NCI-H2196 (cell line): ENCODE data around the gene KDM6B.
A peak's percentile ranks its signal among the peaks of the same experiment; 100 is the strongest.
"Not testable (repeated sequence)": the region's sequence is repeated elsewhere in the genome, so short reads cannot be mapped to it uniquely, and the experiment has no call there.

Experiments
- DNase-seq: peaks from one replicate; lab custom pipeline; 2025; ENCODE audit not compliant: unreplicated experiment; lab: John Stamatoyannopoulos, UW

Gene KDM6B

GRCh38 chr17:7851438-7852261, 17.6 kb downstream of the KDM6B start:
- peak; percentile 84 for DNase-seq

DNA sequence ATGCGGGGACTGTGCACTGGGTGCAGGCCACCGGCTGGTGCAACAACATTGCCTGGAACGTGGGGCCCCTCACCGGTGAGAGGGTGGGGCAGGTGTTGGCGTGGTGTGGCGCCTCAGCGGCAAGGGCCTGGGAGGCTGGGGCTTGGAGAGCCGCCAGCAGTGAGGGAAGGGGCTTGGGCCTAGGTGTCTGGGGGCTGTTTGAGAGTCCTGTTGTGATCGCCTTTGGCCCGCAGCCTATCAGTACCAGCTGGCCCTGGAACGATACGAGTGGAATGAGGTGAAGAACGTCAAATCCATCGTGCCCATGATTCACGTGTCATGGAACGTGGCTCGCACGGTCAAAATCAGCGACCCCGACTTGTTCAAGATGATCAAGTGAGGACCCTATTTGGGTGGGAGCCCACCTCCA, 18.2 kb downstream of the KDM6B start:
- no peak for DNase-seq

GRCh38 chr17:7852919-7853690, 19.1 kb downstream of the KDM6B start:
- DNase-seq, result no peak

DNA sequence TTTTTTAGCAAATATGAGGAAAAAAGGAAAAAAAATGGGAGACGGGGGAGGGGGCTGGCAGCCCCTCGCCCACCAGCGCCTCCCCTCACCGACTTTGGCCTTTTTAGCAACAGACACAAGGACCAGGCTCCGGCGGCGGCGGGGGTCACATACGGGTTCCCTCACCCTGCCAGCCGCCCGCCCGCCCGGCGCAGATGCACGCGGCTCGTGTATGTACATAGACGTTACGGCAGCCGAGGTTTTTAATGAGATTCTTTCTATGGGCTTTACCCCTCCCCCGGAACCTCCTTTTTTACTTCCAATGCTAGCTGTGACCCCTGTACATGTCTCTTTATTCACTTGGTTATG, 19.6 kb downstream of the KDM6B start:
- no peak for DNase-seq

GRCh38 chr17:7854078-7854777, 20.2 kb downstream of the KDM6B start:
- no peak for DNase-seq

- DNase-seq, result no peak
Observed at GRCh38 chr17:7854851-7855659, 21.0 kb downstream of the KDM6B start, which contains the start of gene TMEM88. TSS of gene TMEM88 (plus strand) at chr17:7855066. CDS start at chr17:7855075, 9 bp downstream.

DNA sequence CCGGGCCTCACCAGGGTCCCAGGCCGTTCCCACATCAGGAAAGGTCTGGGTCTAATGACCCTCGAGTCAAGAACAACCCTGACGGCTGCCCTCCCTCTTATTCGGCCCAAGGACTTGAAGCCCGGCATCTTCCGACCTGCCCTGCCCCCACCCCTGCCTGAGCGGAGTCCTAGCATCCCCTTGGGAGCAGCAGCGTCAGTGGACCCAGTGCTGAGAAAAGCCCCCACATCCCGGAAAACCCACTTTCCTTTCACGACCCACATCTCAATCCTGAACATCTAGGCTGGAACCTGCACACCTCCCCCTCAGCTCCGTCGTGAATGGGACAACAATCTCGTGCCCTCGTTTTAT, 21.6 kb downstream of the KDM6B start:
- no peak for DNase-seq

DNA sequence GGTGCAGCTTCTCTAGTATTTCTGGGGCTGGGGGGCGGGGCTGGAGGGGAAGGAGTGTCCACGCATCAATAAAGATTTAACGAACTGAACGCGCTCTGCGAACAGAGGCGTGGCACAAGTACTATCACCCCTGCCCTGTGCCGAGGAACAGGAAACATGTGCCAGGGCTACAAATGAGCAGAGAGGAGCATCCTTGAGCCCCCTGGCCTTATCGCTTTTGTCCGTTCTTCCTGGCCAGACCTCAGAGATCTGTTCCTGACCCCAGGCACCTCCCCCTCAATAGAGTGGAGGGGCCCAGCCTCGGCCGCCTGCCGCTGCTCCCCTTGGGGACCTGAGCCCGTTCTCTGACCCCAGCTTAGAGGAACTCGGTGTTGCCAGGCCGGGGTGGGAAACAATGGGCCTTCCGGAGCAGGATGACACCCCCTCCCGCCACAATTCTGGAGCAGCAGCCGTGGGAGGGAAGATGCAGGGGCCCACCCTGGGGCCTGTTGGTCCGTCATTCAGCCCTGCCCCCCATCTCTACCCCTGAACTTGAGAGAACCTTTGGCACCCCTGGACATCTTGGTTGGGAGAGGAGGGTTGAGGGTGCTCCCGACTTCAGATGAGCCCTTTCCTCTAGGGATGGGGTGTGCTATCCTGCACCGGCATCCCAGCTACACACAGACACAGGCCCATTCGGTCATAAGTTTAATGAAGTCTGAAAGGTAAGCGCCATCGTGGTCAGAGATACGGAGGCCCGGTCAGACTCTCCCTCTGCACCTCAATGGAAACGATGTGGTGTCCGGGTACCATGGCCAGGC, 22.2 kb downstream of the KDM6B start:
- DNase-seq, result no peak

GRCh38 chr17:7856811-7857712, 23.0 kb downstream of the KDM6B start, which contains the start of gene NAA38:
TSS of gene NAA38 (minus strand) at chr17:7857559. CDS start at chr17:7857463, 96 bp downstream.
- peak; percentile 92 for DNase-seq

- peak; percentile 74 for DNase-seq
Observed at GRCh38 chr17:7857713-7858521, 23.9 kb downstream of the KDM6B start, which contains the start of gene CYB5D1. TSS of gene CYB5D1 (plus strand) at chr17:7858003. CDS start at chr17:7858135, 132 bp downstream.

DNA sequence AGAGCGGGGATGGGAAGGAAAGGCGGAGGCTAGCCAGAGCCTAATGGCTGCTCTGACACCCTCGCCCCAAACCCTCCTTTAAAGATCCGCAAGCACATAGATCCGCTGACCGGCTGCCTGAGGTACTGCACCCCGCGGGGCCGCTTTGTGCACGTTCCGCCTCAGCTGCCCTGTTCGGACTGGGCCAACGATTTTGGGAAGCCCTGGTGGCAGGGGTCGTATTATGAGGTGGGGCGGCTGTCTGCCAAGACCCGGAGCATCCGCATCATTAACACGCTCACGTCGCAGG, 24.4 kb downstream of the KDM6B start:
- DNase-seq, result peak; percentile 9

GRCh38 chr17:7859028-7859427, 25.0 kb downstream of the KDM6B start:
- no peak for DNase-seq

DNA sequence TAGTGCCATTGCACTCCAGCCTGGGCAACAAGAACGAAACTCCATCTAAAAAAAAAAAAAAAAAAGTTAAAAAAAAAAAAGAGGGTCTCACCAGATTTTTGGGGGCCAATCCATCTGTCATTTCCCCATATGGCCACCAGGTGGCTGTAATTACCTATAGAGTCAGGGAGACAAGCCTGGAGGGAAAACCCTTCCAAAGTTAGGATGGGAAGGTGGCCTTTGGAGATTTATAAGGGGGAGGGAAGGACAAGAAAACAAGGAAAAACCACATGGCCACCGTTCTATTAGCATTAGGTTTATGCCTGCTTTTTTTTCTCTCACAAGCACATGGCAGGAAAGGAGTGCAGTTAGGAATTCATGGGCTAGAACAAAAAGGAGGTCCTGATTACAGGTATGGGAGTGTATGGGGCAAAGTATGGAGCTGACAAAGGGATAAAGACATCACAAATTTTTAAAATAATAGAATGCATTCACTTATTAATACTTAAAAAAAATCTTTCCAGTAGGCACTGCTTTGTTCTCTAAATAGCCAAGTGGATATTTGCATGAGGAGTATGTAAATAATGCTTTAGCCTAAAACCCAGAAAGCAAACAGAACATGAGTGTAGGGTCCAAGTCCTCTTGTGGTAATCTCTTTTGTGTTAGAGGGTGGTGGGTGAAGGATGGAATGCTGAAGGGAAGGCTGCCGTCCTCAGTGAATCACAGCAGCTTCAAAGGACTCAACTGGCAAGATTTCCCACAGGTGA, 28.8 kb downstream of the KDM6B start:
- DNase-seq, result peak; percentile 21

- DNase-seq, result not testable (repeated sequence)
Observed at GRCh38 chr17:7864384-7864783, 30.4 kb downstream of the KDM6B start.

GRCh38 chr17:7864995-7865650, 31.1 kb downstream of the KDM6B start:
- no peak for DNase-seq

GRCh38 chr17:7867881-7868329, 33.9 kb downstream of the KDM6B start:
- DNase-seq, result no peak

DNA sequence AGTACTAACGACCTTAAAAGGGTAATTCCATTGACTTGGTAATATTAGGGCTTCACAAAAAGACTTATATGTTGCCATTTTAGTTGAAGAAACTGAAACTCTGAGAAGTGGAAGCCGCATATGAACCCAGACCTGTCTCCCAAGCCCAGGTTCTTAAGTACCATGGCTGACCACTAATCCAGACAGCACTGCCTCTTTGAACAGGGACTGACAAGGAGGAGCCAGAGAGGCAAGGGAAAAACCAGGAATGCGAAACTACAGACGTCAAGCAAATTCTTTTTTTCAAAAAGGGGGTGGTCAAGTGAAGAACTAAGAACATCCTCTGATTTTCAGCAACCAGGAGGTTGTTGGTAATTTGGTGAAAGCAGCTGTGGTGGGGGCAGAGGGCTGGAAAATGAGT, 39.0 kb downstream of the KDM6B start:
- DNase-seq, result no peak
